ENCODE measurements around the gene MTMR2. TPM values are rescaled to one million over a fixed set of nuclear protein-coding genes. Genes with fewer than 3 reads are reported as not detected.

MTMR2 gene
- total RNA-seq, 1 donor from 2014 or later, result 32.6 TPM

GRCh38 chr11:95793116-95793515, 130.8 kb downstream of the MTMR2 start:
- DNase-seq (ENCODE audit: low read depth), result no peak
- TF ChIP-seq CTCF (conservative IDR thresholded peaks at IDR 0.05; ENCODE audit: low read depth, low read length), result no peak

GRCh38 chr11:95792700-95793099, 131.2 kb downstream of the MTMR2 start:
- TF ChIP-seq CTCF (conservative IDR thresholded peaks at IDR 0.05; ENCODE audit: low read depth, low read length), result no peak
- no peak overlapping the region for H3K4me3 ChIP-seq (ENCODE audit: low read depth, low read length)
- no peak for DNase-seq (ENCODE audit: low read depth)

More at GRCh38 chr11:95793116-95793515, 130.8 kb downstream of the MTMR2 start:
- no peak overlapping the region for H3K4me3 ChIP-seq (ENCODE audit: low read depth, low read length)

DNA sequence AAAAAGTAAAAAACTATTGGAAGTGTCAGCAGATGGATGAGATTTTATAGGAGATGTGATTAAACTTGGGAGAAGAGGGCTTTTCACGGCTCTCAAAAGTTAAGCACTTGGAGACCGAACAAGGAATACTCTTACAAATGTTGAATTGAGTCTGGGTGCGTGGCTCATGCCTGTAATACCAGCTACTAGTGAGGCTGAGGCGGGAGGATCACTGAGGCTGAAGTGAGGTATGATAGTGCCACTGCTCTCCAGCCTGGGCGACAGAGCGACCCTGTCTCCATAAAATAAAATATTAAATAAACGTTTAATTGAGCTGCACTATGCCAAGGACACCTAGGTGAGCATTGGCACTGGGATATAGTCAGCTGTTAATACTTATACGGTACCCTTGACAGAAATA, 131.7 kb downstream of the MTMR2 start:
- H3K4me3 ChIP-seq (ENCODE audit: low read depth, low read length), result peak overlapping the region; percentile 96
- no peak for DNase-seq (ENCODE audit: low read depth)
- TF ChIP-seq CTCF (conservative IDR thresholded peaks at IDR 0.05; ENCODE audit: low read depth, low read length), result no peak

GRCh38 chr11:95791709-95792033, 132.2 kb downstream of the MTMR2 start:
- no peak for TF ChIP-seq CTCF (conservative IDR thresholded peaks at IDR 0.05; ENCODE audit: low read depth, low read length)
- peak overlapping the region; percentile 96 for H3K4me3 ChIP-seq (ENCODE audit: low read depth, low read length)
- DNase-seq (ENCODE audit: low read depth), result no peak

GRCh38 chr11:95790933-95791708, 132.8 kb downstream of the MTMR2 start:
- DNase-seq (ENCODE audit: low read depth), result no peak
- peak overlapping the region; percentile 96 for H3K4me3 ChIP-seq (ENCODE audit: low read depth, low read length)
- no peak for TF ChIP-seq CTCF (conservative IDR thresholded peaks at IDR 0.05; ENCODE audit: low read depth, low read length)

- TF ChIP-seq CTCF (conservative IDR thresholded peaks at IDR 0.05; ENCODE audit: low read depth, low read length), result no peak
- DNase-seq (ENCODE audit: low read depth), result peak; percentile 92
- H3K4me3 ChIP-seq (ENCODE audit: low read depth, low read length), result peak within 1 kb of the TSS; percentile 96
These were observed 133.6 kb downstream of the MTMR2 start, which contains the start of gene CEP57 for GRCh38 chr11:95790123-95790932. CEP57 (plus strand) TSS chr11:95790498; CDS start chr11:95790699, 201 bp downstream.

Measured in epithelial cell of proximal tubule (primary cell).